Endothelial cell of umbilical vein (primary cell): Measurements from ENCODE around the gene FRRS1L.

Experiments
- MYC ChIP-seq: IDR thresholded peaks from one replicate; pipeline ENCODE4 v1.6.1; 2011; ENCODE audit warnings: mild to moderate bottlenecking, low read depth, low read length
- POLR2A ChIP-seq: IDR thresholded peaks from 2 replicates; pipeline ENCODE4 v1.6.1; 2012; ENCODE audit warnings: low read depth, mild to moderate bottlenecking, control low read depth, low read length
- TF ChIP-seq, protein P1 (sequence below), 2 donors: IDR thresholded peaks; 1 replicate in 1 of 2; 2 replicates in 1 of 2; pipeline ENCODE4 v1.5.1; 2011; ENCODE audit warnings: low read length in 2 of 2, mild to moderate bottlenecking in 2 of 2, moderate library complexity in 2 of 2, control low read depth in 1 of 2, inconsistent platforms in 1 of 2, low read depth in 1 of 2; ENCODE audit not compliant: insufficient read depth in 1 of 2; ENCODE audit errors: extremely low read depth in 1 of 2

DNA sequence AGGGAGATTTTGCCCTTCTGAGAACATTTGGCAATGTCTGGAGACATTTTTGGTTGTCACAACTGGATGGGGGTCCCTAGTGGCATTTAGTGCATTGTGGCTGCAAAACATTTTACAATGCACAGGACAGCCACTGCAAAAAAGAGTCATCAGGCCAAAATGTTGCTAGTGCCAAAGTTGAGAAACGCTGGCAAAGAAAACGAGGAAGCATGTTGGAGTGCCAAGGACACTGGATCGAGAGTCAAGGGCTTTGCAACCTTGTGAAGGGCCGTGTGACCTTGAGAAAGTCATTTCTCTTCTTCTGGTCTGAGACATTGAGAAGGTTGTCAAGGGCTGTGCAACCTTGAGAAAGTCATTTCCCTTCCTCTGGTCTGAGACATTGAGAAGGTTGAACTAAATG lies 45.7 kb upstream of the FRRS1L start:
- no peak for TF ChIP-seq POLR2A
- TF ChIP-seq, protein P1, sequence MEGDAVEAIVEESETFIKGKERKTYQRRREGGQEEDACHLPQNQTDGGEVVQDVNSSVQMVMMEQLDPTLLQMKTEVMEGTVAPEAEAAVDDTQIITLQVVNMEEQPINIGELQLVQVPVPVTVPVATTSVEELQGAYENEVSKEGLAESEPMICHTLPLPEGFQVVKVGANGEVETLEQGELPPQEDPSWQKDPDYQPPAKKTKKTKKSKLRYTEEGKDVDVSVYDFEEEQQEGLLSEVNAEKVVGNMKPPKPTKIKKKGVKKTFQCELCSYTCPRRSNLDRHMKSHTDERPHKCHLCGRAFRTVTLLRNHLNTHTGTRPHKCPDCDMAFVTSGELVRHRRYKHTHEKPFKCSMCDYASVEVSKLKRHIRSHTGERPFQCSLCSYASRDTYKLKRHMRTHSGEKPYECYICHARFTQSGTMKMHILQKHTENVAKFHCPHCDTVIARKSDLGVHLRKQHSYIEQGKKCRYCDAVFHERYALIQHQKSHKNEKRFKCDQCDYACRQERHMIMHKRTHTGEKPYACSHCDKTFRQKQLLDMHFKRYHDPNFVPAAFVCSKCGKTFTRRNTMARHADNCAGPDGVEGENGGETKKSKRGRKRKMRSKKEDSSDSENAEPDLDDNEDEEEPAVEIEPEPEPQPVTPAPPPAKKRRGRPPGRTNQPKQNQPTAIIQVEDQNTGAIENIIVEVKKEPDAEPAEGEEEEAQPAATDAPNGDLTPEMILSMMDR (IDR thresholded peaks at IDR 0.05; ENCODE audit: extremely low read depth in 1 of 2, insufficient read depth in 1 of 2, low read depth in 1 of 2, low read length in 2 of 2) = no peak
- TF ChIP-seq MYC = no peak
